HFFc6 (cell line): ENCODE data around the gene MAP1S. TPM values are rescaled to one million over a fixed set of nuclear protein-coding genes. Genes with fewer than 3 reads are reported as not detected.
A peak's percentile ranks its signal among the peaks of the same experiment; 100 is the strongest.

ENCODE experiments used
- DNase-seq: peaks from one replicate; pipeline ENCODE4 v3.0.0-alpha.2; 2018
- H3K27ac Mint-ChIP-seq: 2 replicates; pipeline ENCODE4 v1.8.0; 2020; ENCODE audit warnings: mild to moderate bottlenecking, mixed read lengths
- H3K27me3 Mint-ChIP-seq: 2 replicates; pipeline ENCODE4 v1.8.0; 2021; ENCODE audit warnings: mild to moderate bottlenecking, moderate library complexity, mixed read lengths; ENCODE audit not compliant: insufficient read depth
- H3K36me3 Mint-ChIP-seq: 2 replicates; pipeline ENCODE4 v1.8.0; 2021; ENCODE audit warnings: low read depth, mixed read lengths
- H3K4me1 Mint-ChIP-seq: 2 replicates; pipeline ENCODE4 v1.8.0; 2020; ENCODE audit warnings: low read depth, mixed read lengths
- H3K4me3 Mint-ChIP-seq: 2 replicates; pipeline ENCODE4 v1.8.0; 2020; ENCODE audit warnings: mild to moderate bottlenecking, moderate library complexity, mixed read lengths
- H3K9me3 Mint-ChIP-seq: 2 replicates; pipeline ENCODE4 v1.8.0; 2020; ENCODE audit warnings: mild to moderate bottlenecking, mixed read lengths
- total RNA-seq, 6 experiments: library from RNA; stranded (reverse); fragmentation: NEBNext Ultra II Directional; extraction: Animal tissue kit (Norgen Biotek cat#: 25700); gene quantifications; 2 replicates in 1 of 6; 3 replicates in 5 of 6; pipeline ENCODE4 v1.2.3, GENCODE V29; 2021
- TF ChIP-seq, protein P1 (sequence below): fragments of 200-600 bp; sonication (generic); IDR thresholded peaks from 2 replicates; pipeline ENCODE4 v1.5.0; 2021; ENCODE audit warnings: antibody characterized with exemption, mild to moderate bottlenecking

The MAP1S gene
- total RNA-seq, 6 experiments from 2014 or later: 56.0 to 77.9 (median 68.2) TPM

DNA sequence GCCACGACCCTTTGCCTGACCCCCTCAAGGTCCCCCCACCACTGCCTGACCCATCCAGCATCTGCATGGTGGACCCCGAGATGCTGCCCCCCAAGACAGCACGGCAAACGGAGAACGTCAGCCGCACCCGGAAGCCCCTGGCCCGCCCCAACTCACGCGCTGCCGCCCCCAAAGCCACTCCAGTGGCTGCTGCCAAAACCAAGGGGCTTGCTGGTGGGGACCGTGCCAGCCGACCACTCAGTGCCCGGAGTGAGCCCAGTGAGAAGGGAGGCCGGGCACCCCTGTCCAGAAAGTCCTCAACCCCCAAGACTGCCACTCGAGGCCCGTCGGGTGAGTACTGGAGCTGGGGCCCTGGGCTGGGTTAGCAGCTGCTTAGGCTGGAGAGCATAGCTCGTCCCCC lies 8.6 kb downstream of the MAP1S start:
- no peaks in the 10 kb centered on the region for H3K9me3 Mint-ChIP-seq
- peaks cover 23% of the 10 kb centered on the region for H3K36me3 Mint-ChIP-seq
- no peaks in the 10 kb centered on the region; the same call in 1 of the 2 replicates for H3K27me3 Mint-ChIP-seq
- H3K4me3 Mint-ChIP-seq: no peak overlapping the region
- no peak for DNase-seq
- H3K4me1 Mint-ChIP-seq: peaks cover 15% of the 10 kb centered on the region
- no peak overlapping the region for H3K27ac Mint-ChIP-seq
- TF ChIP-seq, protein P1, sequence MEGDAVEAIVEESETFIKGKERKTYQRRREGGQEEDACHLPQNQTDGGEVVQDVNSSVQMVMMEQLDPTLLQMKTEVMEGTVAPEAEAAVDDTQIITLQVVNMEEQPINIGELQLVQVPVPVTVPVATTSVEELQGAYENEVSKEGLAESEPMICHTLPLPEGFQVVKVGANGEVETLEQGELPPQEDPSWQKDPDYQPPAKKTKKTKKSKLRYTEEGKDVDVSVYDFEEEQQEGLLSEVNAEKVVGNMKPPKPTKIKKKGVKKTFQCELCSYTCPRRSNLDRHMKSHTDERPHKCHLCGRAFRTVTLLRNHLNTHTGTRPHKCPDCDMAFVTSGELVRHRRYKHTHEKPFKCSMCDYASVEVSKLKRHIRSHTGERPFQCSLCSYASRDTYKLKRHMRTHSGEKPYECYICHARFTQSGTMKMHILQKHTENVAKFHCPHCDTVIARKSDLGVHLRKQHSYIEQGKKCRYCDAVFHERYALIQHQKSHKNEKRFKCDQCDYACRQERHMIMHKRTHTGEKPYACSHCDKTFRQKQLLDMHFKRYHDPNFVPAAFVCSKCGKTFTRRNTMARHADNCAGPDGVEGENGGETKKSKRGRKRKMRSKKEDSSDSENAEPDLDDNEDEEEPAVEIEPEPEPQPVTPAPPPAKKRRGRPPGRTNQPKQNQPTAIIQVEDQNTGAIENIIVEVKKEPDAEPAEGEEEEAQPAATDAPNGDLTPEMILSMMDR: no peak

DNA sequence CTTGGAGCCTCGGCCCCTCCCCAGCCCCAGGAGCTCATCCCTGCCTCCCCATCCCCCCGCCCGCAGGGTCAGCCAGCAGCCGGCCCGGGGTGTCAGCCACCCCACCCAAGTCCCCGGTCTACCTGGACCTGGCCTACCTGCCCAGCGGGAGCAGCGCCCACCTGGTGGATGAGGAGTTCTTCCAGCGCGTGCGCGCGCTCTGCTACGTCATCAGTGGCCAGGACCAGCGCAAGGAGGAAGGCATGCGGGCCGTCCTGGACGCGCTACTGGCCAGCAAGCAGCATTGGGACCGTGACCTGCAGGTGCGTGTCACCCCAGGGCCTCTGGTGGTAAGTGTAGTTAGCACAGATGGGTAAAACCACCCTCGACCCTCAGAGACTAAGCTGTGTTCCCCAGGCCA lies 13.8 kb downstream of the MAP1S start:
- Mint-ChIP-seq H3K4me1 (peaks cover 15% of the 10 kb centered on the region), H3K27me3 (no peaks in the 10 kb centered on the region), H3K27ac (no peak overlapping the region), H3K9me3 (no peaks in the 10 kb centered on the region), H3K4me3 (no peak overlapping the region), H3K36me3 (peaks cover 24% of the 10 kb centered on the region)
- DNase-seq: no peak
- TF ChIP-seq, protein P1: no peak

DNA sequence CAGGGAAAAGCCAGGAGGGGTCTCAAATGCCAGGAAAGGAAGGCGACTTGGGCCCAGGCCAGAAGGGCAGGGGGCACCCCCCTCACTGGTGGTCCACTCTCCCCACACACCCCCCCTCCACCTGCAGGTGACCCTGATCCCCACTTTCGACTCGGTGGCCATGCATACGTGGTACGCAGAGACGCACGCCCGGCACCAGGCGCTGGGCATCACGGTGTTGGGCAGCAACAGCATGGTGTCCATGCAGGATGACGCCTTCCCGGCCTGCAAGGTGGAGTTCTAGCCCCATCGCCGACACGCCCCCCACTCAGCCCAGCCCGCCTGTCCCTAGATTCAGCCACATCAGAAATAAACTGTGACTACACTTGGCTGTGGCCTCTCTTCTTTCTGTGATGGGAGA lies 14.9 kb downstream of the MAP1S start:
- H3K27me3 Mint-ChIP-seq: no peaks in the 10 kb centered on the region
- peaks cover 15% of the 10 kb centered on the region for H3K4me1 Mint-ChIP-seq
- peaks cover 24% of the 10 kb centered on the region for H3K36me3 Mint-ChIP-seq
- H3K9me3 Mint-ChIP-seq: no peaks in the 10 kb centered on the region
- H3K4me3 Mint-ChIP-seq: no peak overlapping the region
- DNase-seq: no peak
- H3K27ac Mint-ChIP-seq: no peak overlapping the region
- TF ChIP-seq, protein P1: no peak

DNA sequence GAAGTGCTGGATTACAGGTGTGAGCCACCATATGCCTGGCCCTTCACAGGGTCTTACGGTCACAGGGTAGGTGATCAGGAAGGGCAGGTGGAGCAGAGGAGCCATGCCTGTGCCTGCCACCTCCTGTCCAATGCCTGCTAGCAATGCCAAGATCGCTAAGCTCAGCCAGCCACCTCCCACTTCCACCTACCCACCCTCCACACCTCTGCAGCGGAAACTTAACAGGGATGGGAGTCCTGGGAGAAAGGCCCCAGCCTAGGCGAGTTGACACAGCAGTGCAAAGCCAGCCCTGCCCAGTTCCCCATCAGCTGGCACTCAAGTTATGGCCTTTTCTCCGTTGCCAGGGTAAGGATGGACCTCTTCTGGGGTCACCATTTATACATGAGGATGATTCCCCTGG lies 16.1 kb downstream of the MAP1S start:
- Mint-ChIP-seq H3K36me3 (peaks cover 17% of the 10 kb centered on the region), H3K27me3 (no peaks in the 10 kb centered on the region), H3K4me3 (no peak overlapping the region), H3K4me1 (peaks cover 15% of the 10 kb centered on the region), H3K9me3 (no peaks in the 10 kb centered on the region), H3K27ac (no peak overlapping the region)
- DNase-seq: no peak
- TF ChIP-seq, protein P1: no peak

DNA sequence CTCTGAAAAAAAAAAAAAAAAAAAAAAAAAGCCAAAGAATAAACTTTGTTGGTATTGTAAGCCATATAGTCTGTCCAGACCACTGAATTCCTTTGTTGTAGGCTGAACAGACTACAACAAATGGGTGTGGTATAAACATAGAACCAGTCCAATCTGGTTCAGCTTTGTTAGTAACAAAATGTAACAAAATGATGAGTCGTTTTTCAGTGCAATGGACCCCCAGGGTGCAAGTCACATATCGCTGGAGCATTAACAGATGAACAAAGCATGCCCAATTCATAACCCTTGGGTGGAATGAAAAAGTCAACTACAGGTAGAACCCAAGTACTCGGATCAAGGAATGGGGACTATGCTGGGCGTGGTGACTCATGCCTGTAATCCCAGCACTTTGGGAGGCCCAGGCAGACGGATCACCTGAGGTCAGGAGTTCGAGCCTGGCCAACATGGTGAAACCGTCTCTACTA lies 18.4 kb downstream of the MAP1S start:
- peak; percentile 6 for DNase-seq
- H3K27ac Mint-ChIP-seq: no peak overlapping the region
- H3K27me3 Mint-ChIP-seq: peaks cover 2% of the 10 kb centered on the region; the same call in 1 of the 2 replicates
- peaks cover 5% of the 10 kb centered on the region; the same call in 1 of the 2 replicates for H3K36me3 Mint-ChIP-seq
- TF ChIP-seq, protein P1: no peak
- H3K9me3 Mint-ChIP-seq: no peaks in the 10 kb centered on the region
- H3K4me1 Mint-ChIP-seq: no peaks in the 10 kb centered on the region; the same call in 1 of the 2 replicates
- no peak overlapping the region for H3K4me3 Mint-ChIP-seq
